DMS79 treated with DMSO at 0.1 percent for 48 hours (cell line): ENCODE data around the gene TNIP2.
"Not testable (repeated sequence)": the region's sequence is repeated elsewhere in the genome, so short reads cannot be mapped to it uniquely, and the experiment has no call there.

Experiments used
- DNase-seq: peaks from one replicate; lab custom pipeline; 2025; lab: John Stamatoyannopoulos, UW

TNIP2 gene

DNA sequence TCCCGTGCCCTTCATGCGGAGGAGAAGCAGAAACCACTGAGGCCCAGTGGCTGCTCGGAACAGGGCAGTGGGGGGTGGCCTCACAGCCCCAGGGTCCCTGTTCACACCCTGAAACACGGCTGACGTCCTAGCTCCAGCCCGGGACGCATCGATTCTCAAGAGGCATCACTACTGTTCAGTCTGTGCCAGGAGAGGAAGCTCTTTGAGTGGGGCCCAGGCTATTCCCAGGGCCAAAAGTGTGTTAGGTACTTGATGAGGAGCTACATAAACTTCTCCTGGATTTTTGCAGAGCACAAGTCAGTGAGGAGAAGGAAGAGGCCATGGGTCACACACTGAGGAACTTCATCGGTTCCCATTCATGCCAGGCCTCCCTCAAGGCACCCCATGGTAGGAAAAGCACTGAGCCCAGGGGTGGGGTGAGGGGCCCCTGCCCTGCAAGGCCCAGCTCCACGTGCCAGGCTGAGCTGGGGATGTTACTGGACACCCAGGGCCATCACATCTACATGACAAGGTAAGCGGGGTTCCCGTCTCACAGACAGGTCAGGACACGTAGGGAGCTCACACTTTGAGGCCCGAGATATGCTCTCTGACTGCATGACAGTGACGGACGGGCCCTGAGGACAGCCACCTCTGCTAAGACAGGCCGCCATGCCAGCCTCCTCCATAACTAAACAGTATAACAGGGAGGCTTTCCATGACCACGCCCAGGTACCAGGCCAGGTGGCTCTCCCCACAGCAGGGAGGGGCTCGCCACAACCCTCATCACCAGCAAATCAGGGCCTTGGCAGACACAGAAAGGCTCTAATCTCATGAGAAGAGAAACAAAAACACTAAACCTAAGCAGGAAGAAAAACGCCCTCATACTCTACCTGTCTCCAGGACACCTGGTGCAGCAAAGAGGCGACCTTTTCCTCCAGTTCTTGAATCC is 12.4 kb downstream of the TNIP2 start:
- DNase-seq, result no peak

- DNase-seq, result no peak
These were observed 13.2 kb downstream of the TNIP2 start for GRCh38 chr4:2742823-2743517.

DNA sequence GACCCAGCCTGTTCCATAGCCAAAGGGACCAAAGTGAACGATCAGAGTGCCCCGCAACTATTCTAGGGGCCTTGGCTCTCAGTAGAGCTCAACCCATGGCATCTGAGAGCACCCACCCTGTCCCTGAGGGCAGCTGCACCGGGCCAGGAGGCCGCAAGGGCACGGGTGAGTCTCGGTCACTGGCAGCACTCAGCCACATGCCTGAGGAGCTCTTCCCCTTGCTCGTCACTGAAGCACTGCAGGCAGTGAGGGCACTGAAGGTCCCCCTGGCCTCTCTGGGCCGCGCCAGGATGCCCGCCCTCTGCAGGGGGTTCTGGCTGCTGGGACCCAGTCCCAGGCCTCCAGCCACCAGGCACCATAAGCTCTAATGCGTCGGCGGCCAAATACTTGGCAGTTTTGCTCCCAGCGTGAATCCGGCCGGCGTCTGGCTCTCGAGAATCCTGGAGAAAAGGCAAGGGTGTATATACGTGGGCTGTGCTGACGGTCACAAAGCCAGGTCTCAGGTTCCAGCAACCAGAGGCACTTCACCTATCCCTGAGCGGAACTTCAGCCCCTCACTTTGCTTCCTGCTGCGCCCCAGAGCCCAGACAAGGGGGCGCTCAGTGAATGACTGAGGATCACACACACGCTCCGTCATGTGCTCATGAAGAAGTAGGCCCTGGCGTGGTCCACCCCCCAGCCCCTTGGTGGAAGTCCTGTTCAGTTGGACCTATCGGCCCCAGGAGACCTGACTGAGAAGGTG is 13.9 kb downstream of the TNIP2 start:
- no peak for DNase-seq

DNA sequence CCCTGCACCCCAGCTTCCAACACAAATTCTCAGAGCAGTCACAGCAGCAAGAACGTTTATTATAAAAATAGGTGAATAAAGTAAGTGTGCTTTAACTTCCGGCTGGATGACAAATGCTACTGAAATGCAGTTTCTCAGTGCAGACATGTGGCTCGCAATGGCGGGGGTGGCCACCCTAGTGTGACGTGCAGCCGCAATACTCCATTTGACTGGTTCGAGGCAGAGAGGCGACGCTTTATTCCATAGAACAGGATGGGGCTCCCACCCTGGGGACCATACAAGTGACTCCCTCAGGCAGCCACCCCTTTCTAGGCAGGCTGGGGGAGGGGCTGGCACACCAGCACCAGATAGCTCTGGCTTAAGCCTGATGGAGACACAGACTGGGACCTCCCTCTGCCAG is 14.5 kb downstream of the TNIP2 start:
- no peak for DNase-seq

DNA sequence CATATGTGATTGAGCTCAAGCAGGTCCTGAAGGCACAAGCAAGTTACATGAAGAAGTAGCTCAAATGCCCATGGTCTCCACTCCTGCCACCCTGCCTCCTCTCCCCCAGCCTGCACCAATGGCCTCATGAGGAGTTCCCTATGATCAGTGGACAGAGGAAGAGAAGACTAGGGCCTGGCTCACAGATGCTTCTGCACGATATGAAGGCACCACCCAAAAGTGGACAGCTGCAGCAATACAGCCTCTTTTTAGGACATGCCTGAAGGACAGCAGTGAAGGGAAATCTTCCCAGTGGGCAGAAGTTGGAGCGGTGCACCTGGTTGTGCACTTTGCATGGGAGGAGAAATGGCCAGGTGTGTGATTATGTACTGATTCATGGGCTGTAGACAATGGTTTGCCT is 17.8 kb downstream of the TNIP2 start:
- not testable (repeated sequence) for DNase-seq

- no peak for DNase-seq
These were observed 20.3 kb downstream of the TNIP2 start for GRCh38 chr4:2735869-2736268.

DNA sequence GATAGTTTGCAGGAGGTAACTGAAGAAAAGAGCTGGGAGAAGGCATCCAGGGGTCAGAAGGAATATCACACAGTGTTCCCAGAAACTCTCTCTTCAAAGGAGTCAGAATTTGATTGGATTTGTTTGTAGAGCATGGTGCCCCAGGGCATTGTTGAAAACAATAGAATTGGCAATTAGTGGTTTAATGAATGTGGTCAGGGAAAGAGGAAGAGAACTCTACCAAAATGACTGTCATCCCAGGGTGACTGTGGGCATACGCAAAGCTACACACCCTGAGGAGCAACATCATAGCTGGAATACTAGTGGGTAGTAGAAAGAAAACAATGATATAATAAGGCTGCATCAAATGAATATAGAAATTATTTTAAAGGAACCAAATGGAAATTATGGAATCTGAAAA is 21.5 kb downstream of the TNIP2 start:
- DNase-seq, result no peak

- no peak for DNase-seq
These were observed 22.1 kb downstream of the TNIP2 start for GRCh38 chr4:2733844-2734574.

- DNase-seq, result no peak
These were observed 22.9 kb downstream of the TNIP2 start for GRCh38 chr4:2733001-2733843.

DNA sequence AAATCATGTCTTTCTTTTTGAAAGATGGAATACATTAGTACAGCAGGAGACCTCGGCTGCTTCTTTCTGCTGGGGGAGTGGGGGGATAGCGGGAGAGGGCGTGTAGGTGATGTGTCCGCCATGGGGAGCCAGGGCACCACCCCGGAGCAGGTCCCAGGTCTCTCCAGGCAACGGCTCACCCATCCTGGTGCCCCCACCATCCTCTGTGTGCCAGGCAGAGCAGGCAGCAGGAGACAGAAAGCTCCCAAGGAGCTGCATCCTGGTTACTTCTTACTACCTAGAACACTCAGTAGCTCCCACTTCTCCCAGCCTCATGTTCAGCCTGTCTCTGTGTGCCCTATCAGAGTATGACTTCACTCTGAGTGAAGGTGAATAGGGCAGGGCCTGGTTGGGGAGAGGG is 23.6 kb downstream of the TNIP2 start:
- DNase-seq, result no peak

GRCh38 chr4:2731907-2732317 is 24.2 kb downstream of the TNIP2 start:
- no peak for DNase-seq

DNA sequence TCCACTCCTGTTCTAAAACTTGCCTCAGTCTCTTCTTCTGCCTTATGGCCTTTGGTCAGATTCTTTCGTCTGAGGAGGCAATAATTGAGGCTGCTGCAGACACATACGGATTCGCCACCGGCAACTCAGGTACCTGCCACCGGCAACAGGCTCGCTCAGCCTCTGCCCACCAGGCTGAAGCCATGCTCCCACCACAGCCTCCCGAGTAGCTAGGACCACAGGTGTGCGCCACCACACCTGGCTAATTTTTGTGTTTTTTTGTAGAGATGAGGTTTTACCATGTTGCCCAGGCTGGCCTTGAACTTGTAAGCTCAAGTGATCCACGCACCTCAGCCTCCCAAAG is 26.6 kb downstream of the TNIP2 start:
- DNase-seq, result no peak

- no peak for DNase-seq
These were observed 27.2 kb downstream of the TNIP2 start for GRCh38 chr4:2728806-2729532.

- no peak for DNase-seq
These were observed 27.9 kb downstream of the TNIP2 start for GRCh38 chr4:2728221-2728620.

- not testable (repeated sequence) for DNase-seq
These were observed 29.3 kb downstream of the TNIP2 start for GRCh38 chr4:2726881-2727280.

- DNase-seq, result no peak
These were observed 30.8 kb downstream of the TNIP2 start for GRCh38 chr4:2725380-2725779.

- no peak for DNase-seq
These were observed 32.4 kb downstream of the TNIP2 start for GRCh38 chr4:2723751-2724150.

DNA sequence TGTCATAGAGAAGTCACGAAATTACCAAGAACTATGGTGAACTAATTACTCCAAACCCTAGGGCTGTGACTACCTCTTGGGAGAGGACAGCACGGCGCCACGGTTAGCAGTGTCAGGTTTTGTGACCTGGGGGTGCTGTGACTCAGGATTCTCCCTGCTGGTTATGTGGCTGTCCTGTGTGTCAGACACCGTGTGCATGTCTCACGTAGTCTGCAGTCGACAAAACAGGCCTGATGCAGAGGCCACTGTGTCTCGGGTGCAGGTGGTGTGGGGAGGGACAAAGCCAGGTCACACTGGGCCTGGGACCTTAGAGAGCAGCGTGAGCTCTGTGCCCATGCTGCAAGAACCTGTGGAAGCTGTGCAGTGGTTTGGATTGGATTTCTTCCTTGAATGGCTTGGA is 34.1 kb downstream of the TNIP2 start:
- no peak for DNase-seq

DNA sequence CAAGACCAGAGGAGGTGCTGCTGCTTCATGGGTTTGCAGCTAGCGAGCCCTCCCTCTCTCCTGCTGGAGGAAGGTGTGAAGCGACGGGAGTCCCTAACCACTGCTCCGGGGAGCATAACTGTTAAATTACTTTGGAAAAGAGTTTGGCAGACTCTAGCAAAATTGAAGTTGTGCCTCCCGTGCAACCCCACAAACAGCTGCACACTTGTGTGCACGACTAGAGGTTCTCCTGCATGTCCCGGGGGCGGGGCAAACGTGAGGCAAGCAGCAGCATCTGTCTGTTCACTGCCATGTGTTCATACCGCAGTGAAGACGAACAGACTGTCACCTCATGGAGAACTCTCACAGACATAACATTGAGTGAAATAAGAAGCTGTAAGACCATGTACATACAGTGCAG is 34.5 kb downstream of the TNIP2 start:
- no peak for DNase-seq

DNA sequence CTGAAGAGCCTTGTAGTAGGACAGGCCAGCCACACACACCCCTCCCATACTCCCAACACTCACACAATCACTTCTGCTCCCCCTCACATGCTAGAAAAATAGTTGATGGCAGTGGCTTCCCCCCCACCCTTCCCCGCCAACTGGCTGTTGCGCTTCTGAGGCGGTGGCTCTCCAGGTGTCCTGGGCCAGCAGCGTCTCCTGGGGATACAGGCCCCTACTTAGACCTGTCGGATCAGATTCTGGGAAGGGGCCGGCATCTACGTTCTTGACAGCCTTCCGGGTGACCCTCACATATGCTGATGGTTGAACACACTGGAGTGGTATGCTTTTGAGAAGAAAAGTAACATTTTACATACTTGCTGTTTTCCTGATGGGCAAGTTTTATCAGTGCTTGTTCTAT is 39.9 kb downstream of the TNIP2 start:
- DNase-seq, result no peak
